Prostate gland (tissue), 2 donors: ENCODE measurements around the gene INPP5J.

Source experiments
- CTCF ChIP-seq, 4 experiments: fragments of 200-600 bp in 2 of 4; fragments of 450-650 bp in 2 of 4; sonication (generic) in 2 of 4; IDR thresholded peaks; 1 replicate in 3 of 4; 2 replicates in 1 of 4; pipeline ENCODE4 v1.5.1; 2016 to 2019; ENCODE audit warnings: antibody characterized with exemption in 4 of 4, mild to moderate bottlenecking in 2 of 4, moderate library complexity in 2 of 4
- POLR2AphosphoS5 ChIP-seq: sonication (generic); formaldehyde crosslinking; IDR thresholded peaks from one replicate; pipeline ENCODE4 v1.6.1; 2017; ENCODE audit warnings: antibody characterized with exemption

GRCh38 chr22:31119026-31119717, 3.6 kb upstream of the INPP5J start:
- no peak for TF ChIP-seq POLR2AphosphoS5
- no peak for TF ChIP-seq CTCF (IDR thresholded peaks at IDR 0.05)
